K562 (cell line): ENCODE data around the gene TBC1D20.

Experiments used
- CTCF ChIP-seq, 3 experiments: IDR thresholded peaks in 2 of 3; conservative IDR thresholded peaks in 1 of 3; 2 replicates each; pipeline ENCODE4 v1.5.1; 2011 to 2012; ENCODE audit warnings: low read length in 3 of 3, mild to moderate bottlenecking in 3 of 3, control low read depth in 2 of 3, improper control_type of control experiment in 1 of 3, inconsistent platforms in 1 of 3, low read depth in 1 of 3, mixed read lengths in 1 of 3, moderate library complexity in 1 of 3; ENCODE audit not compliant: insufficient read depth in 2 of 3
- JUND ChIP-seq, 2 experiments: IDR thresholded peaks; 2 replicates in 1 of 2; 3 replicates in 1 of 2; pipeline ENCODE4 v1.6.1; 2011; ENCODE audit warnings: borderline replicate concordance in 2 of 2, low read depth in 2 of 2, low read length in 2 of 2, improper control_type of control experiment in 1 of 2, missing biosample characterization in 1 of 2, missing genetic modification characterization in 1 of 2, missing genetic modification reagents in 1 of 2
- SIN3A ChIP-seq, 2 experiments: fragments of 150-350 bp in 1 of 2; IDR thresholded peaks; 2 replicates each; pipeline ENCODE4 v1.6.1; 2011 to 2016; ENCODE audit warnings: borderline replicate concordance in 2 of 2, low read depth in 2 of 2, low read length in 2 of 2, mild to moderate bottlenecking in 2 of 2, moderate library complexity in 2 of 2; ENCODE audit not compliant: control insufficient read depth in 1 of 2
- ZBTB7A ChIP-seq: IDR thresholded peaks from 2 replicates; pipeline ENCODE4 v1.6.1; 2011; ENCODE audit warnings: low read depth, mild to moderate bottlenecking, low read length, moderate library complexity, borderline replicate concordance; ENCODE audit not compliant: control insufficient read depth
- ZNF239 ChIP-seq: fragments of 250-450 bp; sonication (Bioruptor Pico); IDR thresholded peaks from 2 replicates; pipeline ENCODE4 v1.4.0; 2020; ENCODE audit warnings: mild to moderate bottlenecking

GRCh38 chr20:472137-472846 is 10.0 kb upstream of the TBC1D20 start:
- TF ChIP-seq SIN3A (IDR thresholded peaks at IDR 0.05; ENCODE audit: borderline replicate concordance in 2 of 2, control insufficient read depth in 1 of 2, low read depth in 2 of 2, low read length in 2 of 2), result no peak
- TF ChIP-seq CTCF (IDR thresholded peaks at IDR 0.05 in 2 of 3, conservative IDR thresholded peaks at IDR 0.05 in 1 of 3; ENCODE audit: insufficient read depth in 2 of 3, low read depth in 1 of 3, low read length in 3 of 3), result no peak
- no peak for TF ChIP-seq ZNF239 (CRISPR knock-in tag)
- TF ChIP-seq ZBTB7A, result no peak
- TF ChIP-seq JUND (IDR thresholded peaks at IDR 0.05; ENCODE audit: borderline replicate concordance, low read depth, low read length), result no peak
- TF ChIP-seq JUND (tag; IDR thresholded peaks at IDR 0.05; ENCODE audit: borderline replicate concordance, low read depth, low read length), result no peak
